Stomach (tissue), 4 donors: ENCODE data around the gene R3HDM2.

Experiments used
- CTCF ChIP-seq, 7 experiments: fragments of 450-650 bp in 4 of 7; fragments of 200-600 bp in 3 of 7; sonication (generic) in 3 of 7; IDR thresholded peaks; one replicate each; pipeline ENCODE4 v1.5.1; 2016 to 2019; ENCODE audit warnings: antibody characterized with exemption in 7 of 7, control low read depth in 2 of 7, mild to moderate bottlenecking in 1 of 7
- EP300 ChIP-seq: sonication (generic); formaldehyde crosslinking; IDR thresholded peaks from one replicate; pipeline ENCODE4 v1.6.1; 2017; ENCODE audit warnings: antibody characterized with exemption

- TF ChIP-seq CTCF (IDR thresholded peaks at IDR 0.05) = no peak
- no peak for TF ChIP-seq EP300
These were observed 14.5 kb downstream of the R3HDM2 start for GRCh38 chr12:57416039-57416996.
